ENCODE results near the gene PPM1G.

DNA sequence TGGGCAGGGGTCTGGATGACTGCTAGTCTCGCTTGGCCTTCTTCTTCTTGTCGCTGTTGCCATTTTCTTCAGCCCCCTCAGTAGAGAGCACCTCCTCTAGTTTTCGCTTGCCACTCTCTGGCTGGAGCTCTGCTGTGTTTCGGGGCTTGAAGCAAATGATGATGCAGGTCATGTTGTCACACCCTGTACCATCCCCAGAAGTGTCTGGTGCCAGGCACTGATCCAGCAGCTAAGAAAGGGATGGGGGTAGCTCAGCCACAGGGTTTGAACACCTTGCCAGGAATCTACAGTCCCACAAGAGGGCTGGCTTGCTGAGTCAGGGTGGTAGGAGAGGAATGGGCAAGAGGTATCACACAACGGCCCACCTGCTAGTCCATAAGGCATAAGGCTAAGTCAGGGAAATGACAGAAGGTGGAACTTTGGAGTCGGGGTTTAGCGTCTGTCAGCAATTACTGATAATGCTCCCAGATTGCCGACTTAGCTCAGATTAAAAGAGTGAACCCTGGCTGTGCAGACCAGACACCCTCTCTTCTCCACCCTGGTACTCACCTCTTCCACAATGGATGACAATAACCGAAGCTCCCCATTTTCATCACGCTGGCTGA lies 27.7 kb downstream of the PPM1G start:
- TF ChIP-seq EP300 (IDR thresholded peaks at IDR 0.05; ENCODE audit: borderline replicate concordance), result no peak
- TF ChIP-seq RAD21 (IDR thresholded peaks at IDR 0.05; ENCODE audit: low read depth), result no peak
- no peak for TF ChIP-seq CREB1 (IDR thresholded peaks at IDR 0.05; ENCODE audit: low read depth)
- TF ChIP-seq FOXM1 (IDR thresholded peaks at IDR 0.05; ENCODE audit: borderline replicate concordance, low read depth), result no peak
- TF ChIP-seq YY1 (IDR thresholded peaks at IDR 0.05; ENCODE audit: low read depth), result no peak
- no peak for TF ChIP-seq TAF1 (IDR thresholded peaks at IDR 0.05; ENCODE audit: low read depth)
- TF ChIP-seq, protein P1, sequence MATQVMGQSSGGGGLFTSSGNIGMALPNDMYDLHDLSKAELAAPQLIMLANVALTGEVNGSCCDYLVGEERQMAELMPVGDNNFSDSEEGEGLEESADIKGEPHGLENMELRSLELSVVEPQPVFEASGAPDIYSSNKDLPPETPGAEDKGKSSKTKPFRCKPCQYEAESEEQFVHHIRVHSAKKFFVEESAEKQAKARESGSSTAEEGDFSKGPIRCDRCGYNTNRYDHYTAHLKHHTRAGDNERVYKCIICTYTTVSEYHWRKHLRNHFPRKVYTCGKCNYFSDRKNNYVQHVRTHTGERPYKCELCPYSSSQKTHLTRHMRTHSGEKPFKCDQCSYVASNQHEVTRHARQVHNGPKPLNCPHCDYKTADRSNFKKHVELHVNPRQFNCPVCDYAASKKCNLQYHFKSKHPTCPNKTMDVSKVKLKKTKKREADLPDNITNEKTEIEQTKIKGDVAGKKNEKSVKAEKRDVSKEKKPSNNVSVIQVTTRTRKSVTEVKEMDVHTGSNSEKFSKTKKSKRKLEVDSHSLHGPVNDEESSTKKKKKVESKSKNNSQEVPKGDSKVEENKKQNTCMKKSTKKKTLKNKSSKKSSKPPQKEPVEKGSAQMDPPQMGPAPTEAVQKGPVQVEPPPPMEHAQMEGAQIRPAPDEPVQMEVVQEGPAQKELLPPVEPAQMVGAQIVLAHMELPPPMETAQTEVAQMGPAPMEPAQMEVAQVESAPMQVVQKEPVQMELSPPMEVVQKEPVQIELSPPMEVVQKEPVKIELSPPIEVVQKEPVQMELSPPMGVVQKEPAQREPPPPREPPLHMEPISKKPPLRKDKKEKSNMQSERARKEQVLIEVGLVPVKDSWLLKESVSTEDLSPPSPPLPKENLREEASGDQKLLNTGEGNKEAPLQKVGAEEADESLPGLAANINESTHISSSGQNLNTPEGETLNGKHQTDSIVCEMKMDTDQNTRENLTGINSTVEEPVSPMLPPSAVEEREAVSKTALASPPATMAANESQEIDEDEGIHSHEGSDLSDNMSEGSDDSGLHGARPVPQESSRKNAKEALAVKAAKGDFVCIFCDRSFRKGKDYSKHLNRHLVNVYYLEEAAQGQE (IDR thresholded peaks at IDR 0.05; ENCODE audit: low read depth), result no peak
- TF ChIP-seq EGR1 (IDR thresholded peaks at IDR 0.05), result no peak
- TF ChIP-seq, protein P2, sequence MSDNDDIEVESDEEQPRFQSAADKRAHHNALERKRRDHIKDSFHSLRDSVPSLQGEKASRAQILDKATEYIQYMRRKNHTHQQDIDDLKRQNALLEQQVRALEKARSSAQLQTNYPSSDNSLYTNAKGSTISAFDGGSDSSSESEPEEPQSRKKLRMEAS (IDR thresholded peaks at IDR 0.05), result no peak
- no peak for TF ChIP-seq TEAD4 (IDR thresholded peaks at IDR 0.05)
- TF ChIP-seq, protein P3, sequence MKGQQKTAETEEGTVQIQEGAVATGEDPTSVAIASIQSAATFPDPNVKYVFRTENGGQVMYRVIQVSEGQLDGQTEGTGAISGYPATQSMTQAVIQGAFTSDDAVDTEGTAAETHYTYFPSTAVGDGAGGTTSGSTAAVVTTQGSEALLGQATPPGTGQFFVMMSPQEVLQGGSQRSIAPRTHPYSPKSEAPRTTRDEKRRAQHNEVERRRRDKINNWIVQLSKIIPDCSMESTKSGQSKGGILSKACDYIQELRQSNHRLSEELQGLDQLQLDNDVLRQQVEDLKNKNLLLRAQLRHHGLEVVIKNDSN (IDR thresholded peaks at IDR 0.05), result no peak
- TF ChIP-seq CEBPB (IDR thresholded peaks at IDR 0.05), result no peak
- no peak for TF ChIP-seq ZBTB7A (IDR thresholded peaks at IDR 0.05; ENCODE audit: low read depth)

Measured in Ishikawa (cell line).